HG03095 (cell line): ENCODE measurements around the gene ASCC3.

Experiments
- ATAC-seq: cut with Tn5 transposase; IDR thresholded peaks from one replicate; pipeline ENCODE4 v1.9.1; 2021; ENCODE audit warnings: moderate library complexity; ENCODE audit not compliant: unreplicated experiment

ASCC3 gene

GRCh38 chr6:100468016-100468622 lies 413.0 kb downstream of the ASCC3 start:
- no peak for ATAC-seq

GRCh38 chr6:100467129-100468015 lies 413.8 kb downstream of the ASCC3 start:
- no peak for ATAC-seq

- ATAC-seq = no peak
These were observed 414.6 kb downstream of the ASCC3 start for GRCh38 chr6:100466410-100467128.

- no peak for ATAC-seq
These were observed 415.3 kb downstream of the ASCC3 start for GRCh38 chr6:100465701-100466409.

- peak; percentile 49 for ATAC-seq
These were observed 416.0 kb downstream of the ASCC3 start, which contains the start of gene SIM1 for GRCh38 chr6:100464903-100465700. SIM1 (minus strand) TSS chr6:100464921; CDS start chr6:100463468, 1,453 bp downstream.

- ATAC-seq = no peak
These were observed 416.8 kb downstream of the ASCC3 start for GRCh38 chr6:100464162-100464851.

- ATAC-seq = no peak
These were observed 417.4 kb downstream of the ASCC3 start for GRCh38 chr6:100463630-100464161.

GRCh38 chr6:100462706-100463629 lies 418.2 kb downstream of the ASCC3 start:
- ATAC-seq = no peak

GRCh38 chr6:100461917-100462705 lies 419.0 kb downstream of the ASCC3 start:
- no peak for ATAC-seq

- no peak for ATAC-seq
These were observed 419.7 kb downstream of the ASCC3 start for GRCh38 chr6:100461278-100461916.

- no peak for ATAC-seq
These were observed 420.4 kb downstream of the ASCC3 start for GRCh38 chr6:100460650-100461204.

- no peak for ATAC-seq
These were observed 421.4 kb downstream of the ASCC3 start for GRCh38 chr6:100459592-100460184.

- ATAC-seq = no peak
These were observed 422.1 kb downstream of the ASCC3 start for GRCh38 chr6:100458841-100459591.
